HG02678 (cell line): ENCODE measurements around the gene PPEF1.

Experiments used
- ATAC-seq: cut with Tn5 transposase; IDR thresholded peaks from one replicate; pipeline ENCODE4 v1.9.1; 2021; ENCODE audit warnings: mild to moderate bottlenecking, moderate library complexity; ENCODE audit not compliant: unreplicated experiment

PPEF1 gene

GRCh38 chrX:18877469-18877868 is 170.0 kb downstream of the PPEF1 start:
- no peak for ATAC-seq
